ENCODE results near the gene UMODL1.
A peak's percentile ranks its signal among the peaks of the same experiment; 100 is the strongest.

Gene UMODL1, protein sequence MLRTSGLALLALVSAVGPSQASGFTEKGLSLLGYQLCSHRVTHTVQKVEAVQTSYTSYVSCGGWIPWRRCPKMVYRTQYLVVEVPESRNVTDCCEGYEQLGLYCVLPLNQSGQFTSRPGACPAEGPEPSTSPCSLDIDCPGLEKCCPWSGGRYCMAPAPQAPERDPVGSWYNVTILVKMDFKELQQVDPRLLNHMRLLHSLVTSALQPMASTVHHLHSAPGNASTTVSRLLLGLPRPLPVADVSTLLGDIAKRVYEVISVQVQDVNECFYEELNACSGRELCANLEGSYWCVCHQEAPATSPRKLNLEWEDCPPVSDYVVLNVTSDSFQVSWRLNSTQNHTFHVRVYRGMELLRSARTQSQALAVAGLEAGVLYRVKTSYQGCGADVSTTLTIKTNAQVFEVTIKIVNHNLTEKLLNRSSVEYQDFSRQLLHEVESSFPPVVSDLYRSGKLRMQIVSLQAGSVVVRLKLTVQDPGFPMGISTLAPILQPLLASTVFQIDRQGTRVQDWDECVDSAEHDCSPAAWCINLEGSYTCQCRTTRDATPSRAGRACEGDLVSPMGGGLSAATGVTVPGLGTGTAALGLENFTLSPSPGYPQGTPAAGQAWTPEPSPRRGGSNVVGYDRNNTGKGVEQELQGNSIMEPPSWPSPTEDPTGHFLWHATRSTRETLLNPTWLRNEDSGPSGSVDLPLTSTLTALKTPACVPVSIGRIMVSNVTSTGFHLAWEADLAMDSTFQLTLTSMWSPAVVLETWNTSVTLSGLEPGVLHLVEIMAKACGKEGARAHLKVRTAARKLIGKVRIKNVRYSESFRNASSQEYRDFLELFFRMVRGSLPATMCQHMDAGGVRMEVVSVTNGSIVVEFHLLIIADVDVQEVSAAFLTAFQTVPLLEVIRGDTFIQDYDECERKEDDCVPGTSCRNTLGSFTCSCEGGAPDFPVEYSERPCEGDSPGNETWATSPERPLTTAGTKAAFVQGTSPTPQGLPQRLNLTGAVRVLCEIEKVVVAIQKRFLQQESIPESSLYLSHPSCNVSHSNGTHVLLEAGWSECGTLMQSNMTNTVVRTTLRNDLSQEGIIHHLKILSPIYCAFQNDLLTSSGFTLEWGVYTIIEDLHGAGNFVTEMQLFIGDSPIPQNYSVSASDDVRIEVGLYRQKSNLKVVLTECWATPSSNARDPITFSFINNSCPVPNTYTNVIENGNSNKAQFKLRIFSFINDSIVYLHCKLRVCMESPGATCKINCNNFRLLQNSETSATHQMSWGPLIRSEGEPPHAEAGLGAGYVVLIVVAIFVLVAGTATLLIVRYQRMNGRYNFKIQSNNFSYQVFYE

GRCh38 chr21:42071146-42071737 is at the start of gene UMODL1:
Gene UMODL1, plus strand, starts transcription at chr21:42071317. Its CDS starts 0 bp downstream, at chr21:42071317.
- no peak for DNase-seq

DNA sequence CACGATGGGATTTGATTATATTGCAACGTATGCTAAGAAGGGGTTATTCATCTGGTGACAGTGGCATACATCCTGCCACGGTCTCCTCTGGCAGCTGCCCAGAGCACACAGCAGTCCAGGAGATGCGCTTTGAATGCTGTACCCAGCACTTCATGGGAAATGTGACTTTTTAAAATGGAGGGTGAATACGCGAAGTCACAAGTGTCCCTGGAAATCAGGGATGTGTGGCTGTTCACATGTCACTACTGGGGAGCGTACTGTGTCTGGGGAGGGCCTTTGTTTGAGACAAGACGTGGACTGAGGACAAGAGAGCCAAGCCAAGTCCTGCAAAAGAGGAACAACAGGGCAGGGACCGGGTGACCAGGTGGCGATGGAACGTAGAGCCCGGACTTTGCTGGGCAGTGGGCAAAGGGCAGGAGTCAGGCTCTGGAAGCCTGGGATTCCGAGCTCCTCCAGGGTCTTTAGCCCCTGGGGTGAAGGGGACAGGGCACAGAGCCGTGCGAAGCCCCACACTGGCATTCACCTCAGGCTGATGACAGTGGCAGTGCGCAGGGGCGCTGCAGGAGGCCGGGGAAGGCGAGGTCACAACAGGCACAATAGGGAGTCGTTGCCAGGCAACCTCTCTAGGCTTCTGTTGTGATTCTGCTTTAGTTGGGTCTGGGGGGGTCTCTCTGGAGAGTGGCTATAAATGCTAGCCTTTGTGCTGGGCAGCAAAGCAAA is 49.6 kb upstream of the UMODL1 start:
- DNase-seq: peak; percentile 54

DNA sequence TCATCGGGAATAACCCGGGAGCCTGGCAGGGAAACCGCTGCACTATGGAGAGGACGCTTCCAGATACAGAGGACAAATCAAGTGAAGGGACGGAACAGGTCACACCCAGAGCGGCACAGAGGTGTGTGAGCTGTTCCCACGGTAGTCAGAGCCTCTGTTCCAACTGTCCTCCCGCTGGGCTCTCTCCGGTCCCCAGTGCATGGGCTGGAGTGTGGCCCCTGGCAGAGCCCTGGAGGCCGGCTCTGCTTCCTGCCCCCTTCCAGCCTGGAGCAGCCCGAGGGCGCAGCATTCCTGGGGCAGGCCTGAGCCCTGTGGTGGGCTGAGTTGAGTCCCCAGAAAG is 49.1 kb upstream of the UMODL1 start:
- no peak for DNase-seq

DNA sequence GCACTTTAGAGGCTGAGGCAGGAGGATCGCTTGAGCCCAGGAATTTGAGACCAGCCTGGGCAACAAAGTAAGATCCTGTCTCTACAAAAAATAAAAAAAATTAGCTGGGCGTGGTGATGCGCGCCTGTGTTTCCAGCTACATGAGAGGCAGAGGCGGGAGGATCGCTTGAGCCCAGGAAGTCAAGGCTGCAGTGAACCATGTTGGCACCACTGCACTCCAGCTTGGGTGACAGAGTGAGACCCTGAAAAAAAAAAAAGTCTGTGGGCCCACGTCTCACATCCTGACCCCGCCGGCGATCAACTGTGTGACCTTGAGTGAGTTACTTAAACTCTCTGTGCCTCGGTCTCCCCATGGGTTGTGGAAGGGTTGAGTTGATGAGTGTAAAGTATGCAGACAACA is 48.2 kb upstream of the UMODL1 start:
- DNase-seq: no peak

DNA sequence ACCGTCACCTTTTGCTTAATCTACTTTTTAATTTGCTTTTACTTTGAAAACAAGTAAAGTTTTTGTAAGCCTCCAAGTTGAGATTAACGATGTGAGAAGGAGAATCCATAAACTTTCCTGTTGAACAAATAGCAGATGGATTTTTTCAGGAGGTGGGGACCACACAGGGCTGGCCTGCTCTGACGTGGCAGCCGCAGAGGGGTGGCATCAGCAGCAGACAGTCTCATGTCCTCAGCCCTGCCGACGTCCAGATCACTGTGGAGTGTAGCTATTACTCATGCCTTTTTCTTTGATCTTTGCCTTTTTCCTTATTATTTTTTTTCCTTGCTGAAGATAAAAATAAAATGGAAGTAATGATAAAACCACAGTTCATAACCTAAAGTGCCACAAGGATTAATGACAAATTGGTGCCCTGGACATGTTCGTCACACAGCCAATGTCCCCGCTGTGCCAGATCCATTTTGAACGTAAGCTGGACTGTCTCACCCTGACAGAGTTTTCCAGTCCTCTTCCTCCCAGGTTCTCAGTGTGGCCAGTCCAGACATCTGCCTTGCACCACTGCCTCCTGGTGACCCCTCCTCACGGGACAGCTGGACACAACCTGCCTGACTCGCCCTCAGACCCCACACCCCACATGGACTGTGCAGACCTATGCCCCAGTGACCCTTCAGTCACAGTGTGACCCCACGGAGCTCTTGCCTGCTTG is 45.6 kb upstream of the UMODL1 start:
- DNase-seq: no peak

- no peak for DNase-seq
Measured at GRCh38 chr21:42026082-42026435, 45.1 kb upstream of the UMODL1 start.

DNA sequence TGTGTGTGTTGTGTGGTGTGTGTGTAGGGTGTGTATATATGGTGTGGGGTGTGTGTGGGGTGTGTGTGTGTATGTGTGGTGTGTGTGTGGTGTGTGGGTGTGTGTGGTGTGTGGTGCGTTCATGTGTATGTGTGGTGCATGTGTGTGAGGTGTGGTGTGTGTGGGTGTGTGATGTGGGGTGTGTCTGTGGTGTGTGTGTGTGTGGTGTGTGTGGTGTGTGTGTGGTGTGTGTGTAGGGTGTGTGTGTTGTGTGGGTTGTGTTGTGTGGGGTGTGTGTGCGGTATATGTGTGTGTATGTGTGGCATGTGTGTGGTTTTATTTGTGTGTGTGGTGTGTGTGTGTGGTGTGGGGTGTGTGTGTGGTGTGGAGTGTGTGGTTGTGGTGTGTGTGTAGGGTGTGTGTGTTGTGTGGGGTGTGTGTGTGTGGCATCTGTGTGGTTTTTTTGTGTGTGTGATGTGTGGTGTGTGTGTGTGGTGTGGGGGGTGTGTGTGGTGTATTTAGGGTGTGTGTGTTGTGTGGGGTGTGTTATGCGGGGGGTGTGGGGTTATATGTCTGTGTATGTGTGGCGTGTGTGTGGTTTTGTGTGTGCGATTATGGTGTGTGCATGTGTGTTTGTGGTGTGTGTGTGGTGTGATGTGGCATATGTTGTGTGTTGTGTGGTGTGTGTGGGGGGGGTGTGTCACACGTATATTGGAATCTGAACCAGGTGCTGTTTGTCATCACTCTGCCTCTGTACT is 43.9 kb upstream of the UMODL1 start:
- no peak for DNase-seq

- no peak for DNase-seq
Measured at GRCh38 chr21:42027822-42028765, 43.0 kb upstream of the UMODL1 start.

DNA sequence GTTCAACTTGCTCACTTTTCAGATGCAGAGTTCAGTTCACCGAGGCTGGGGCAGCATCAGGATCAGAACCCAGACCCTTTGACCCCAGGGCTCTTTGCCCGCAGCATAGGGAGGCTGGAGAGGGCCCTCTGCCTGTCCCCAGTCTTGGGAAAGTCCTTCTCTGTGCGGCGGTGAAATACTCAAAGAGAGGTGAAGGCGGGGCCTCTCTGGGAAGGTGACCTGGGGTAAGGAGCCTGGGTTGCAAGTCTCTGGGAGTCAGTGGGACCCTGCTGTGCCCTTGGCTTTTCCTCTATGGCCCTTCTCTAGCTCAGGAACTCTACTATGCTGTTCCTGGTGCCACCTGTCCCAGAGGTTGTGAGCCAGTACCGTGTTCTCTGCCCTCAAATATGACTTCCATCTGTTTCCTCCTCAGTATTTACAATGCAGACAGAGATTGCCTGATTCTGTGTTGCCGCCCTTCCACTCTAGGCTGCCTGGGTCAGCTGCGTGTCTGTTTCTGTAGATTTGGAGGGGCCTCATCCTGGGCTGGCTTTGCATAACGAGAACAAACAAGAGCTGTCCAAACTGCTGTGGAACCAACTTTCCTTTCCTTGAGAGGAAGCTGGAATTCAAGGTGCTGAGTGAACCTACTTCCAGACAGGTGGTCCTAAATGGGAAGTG is 42.2 kb upstream of the UMODL1 start:
- no peak for DNase-seq

- DNase-seq: no peak
Measured at GRCh38 chr21:42030311-42030710, 40.8 kb upstream of the UMODL1 start.

DNA sequence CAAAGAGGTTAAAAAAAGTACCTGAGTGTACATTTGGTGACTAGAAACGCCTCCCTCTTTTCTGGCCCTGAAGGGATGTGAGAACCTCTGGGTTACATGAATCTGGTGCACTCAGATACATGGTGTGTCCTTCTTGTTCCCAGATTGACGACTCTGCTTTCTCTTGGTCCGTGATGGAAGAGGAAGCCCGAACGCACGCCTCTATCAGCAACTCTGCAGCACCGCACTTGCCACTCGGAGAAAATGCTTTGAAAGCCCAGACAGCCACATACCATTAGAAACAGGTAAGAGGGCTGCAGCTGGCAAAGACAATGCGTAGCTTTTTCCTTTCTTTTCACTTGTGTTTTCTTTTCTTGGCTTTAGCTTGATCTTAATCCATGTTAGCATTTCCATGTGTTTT is 39.9 kb upstream of the UMODL1 start:
- DNase-seq: no peak

DNA sequence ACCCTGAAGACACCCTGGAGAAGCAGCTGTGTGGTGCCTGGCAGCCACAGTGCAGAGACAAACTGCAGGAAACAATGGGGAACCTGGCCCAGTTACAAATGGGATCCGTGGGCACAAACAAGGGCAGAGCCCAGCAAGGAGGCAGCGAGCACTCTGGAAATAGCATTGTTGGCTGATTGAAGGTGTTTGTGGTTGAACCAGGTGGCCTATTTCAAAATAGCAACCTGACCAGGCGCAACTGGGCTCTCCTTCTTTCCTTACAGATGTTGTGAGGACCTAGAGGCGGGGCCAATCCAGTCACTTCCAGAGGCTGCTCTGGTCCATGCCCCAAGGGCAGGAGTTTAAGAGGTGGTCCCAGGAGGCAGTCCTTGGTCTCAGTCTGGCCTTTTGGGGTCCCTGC is 39.3 kb upstream of the UMODL1 start:
- no peak for DNase-seq

DNA sequence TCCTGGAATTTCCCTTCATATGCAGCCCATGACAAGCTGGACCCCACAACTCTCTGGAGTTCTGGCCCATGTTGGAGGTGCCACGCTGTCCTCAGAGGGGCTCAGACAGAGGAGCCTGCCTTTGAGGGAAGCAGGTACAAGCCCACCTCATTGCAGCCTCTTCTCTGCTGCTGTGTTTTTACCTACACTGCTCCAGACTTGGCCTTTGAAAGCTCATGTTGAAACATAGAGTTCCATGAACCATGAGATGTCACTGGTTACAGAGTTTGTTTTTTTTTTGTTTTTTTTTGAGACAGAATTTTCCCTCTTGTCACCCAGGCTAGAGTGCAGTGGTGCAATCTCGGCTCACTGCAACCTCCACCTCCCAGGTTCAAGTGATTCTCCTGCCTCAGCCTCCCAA is 38.9 kb upstream of the UMODL1 start:
- no peak for DNase-seq

- no peak for DNase-seq
Measured at GRCh38 chr21:42032968-42033367, 38.1 kb upstream of the UMODL1 start.

- no peak for DNase-seq
Measured at GRCh38 chr21:42036313-42036712, 34.8 kb upstream of the UMODL1 start.

DNA sequence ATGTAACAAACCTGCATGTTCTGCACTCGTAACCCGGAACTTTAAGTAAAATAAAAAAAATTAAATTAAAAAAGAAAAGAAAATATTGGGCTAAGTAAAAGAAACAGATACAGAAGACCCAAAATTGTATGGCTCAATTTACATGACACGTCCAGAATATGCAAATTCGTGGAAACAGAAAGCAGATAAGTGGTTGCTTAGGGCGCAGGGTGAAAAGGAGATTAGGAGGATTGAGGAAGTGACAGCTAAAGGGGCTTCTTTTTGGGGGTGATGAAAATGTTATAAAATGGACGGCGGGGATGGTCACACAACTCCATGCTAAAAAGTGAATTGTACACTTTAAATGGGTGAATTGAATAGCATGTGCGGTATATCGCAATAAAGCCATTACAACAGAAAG is 33.6 kb upstream of the UMODL1 start:
- DNase-seq: no peak

GRCh38 chr21:42037943-42038342 is 33.2 kb upstream of the UMODL1 start:
- no peak for DNase-seq

- DNase-seq: no peak
Measured at GRCh38 chr21:42038393-42038792, 32.7 kb upstream of the UMODL1 start.

- no peak for DNase-seq
Measured at GRCh38 chr21:42038826-42039425, 32.2 kb upstream of the UMODL1 start.

All from NCI-H187 treated with DMSO at 0.1 percent for 48 hours (cell line).